WTC11 (cell line): ENCODE measurements around the gene NXPE2. TPM values are rescaled to one million over a fixed set of nuclear protein-coding genes. Genes with fewer than 3 reads are reported as not detected.

Experiments used
- ATAC-seq: fragments of 200-7000 bp; cut with Tn5 transposase; 2 replicates; pipeline ENCODE4 v1.10.0; 2021; ENCODE audit warnings: mild to moderate bottlenecking, moderate library complexity
- CTCF ChIA-PET: fragments of 300-600 bp; sonication (Branson Sonifier 250); formaldehyde crosslinking; loops from one replicate; lab custom pipeline; 2021; ENCODE audit warnings: antibody characterized with exemption; lab: Charles Lee
- POLR2A ChIA-PET: fragments of 350-600 bp; sonication (Branson Sonifier 250); formaldehyde crosslinking; loops from one replicate; lab custom pipeline; 2021; ENCODE audit warnings: antibody characterized with exemption; lab: Charles Lee
- DNase-seq: peaks from one replicate; pipeline ENCODE4 v3.0.0; 2021; ENCODE audit warnings: low spot score
- H3K27ac Mint-ChIP-seq: 2 replicates; pipeline ENCODE4 v1.8.0; 2021; ENCODE audit warnings: mixed read lengths
- H3K27me3 Mint-ChIP-seq: 2 replicates; pipeline ENCODE4 v1.8.0; 2021; ENCODE audit warnings: low read depth, mild to moderate bottlenecking, moderate library complexity, mixed read lengths
- H3K36me3 Mint-ChIP-seq: 2 replicates; pipeline ENCODE4 v1.8.0; 2021; ENCODE audit warnings: mixed read lengths
- H3K4me1 Mint-ChIP-seq: 2 replicates; pipeline ENCODE4 v1.8.0; 2022; ENCODE audit warnings: mixed read lengths
- H3K4me3 Mint-ChIP-seq: 2 replicates; pipeline ENCODE4 v1.8.0; 2021; ENCODE audit warnings: mild to moderate bottlenecking, moderate library complexity, mixed read lengths
- H3K9me3 Mint-ChIP-seq: 2 replicates; pipeline ENCODE4 v1.8.0; 2021; ENCODE audit warnings: mixed read lengths
- ATF1 ChIP-seq: sonication (generic); formaldehyde crosslinking; IDR thresholded peaks from 2 replicates; pipeline ENCODE4 v1.8.1; 2023; ENCODE audit warnings: mild to moderate bottlenecking, moderate library complexity, missing genetic modification reagents
- GTF2I ChIP-seq: fragments of 250-450 bp; sonication (Bioruptor Pico); conservative IDR thresholded peaks from 2 replicates; pipeline ENCODE4 v1.4.0; 2021; ENCODE audit warnings: mild to moderate bottlenecking
- JUN ChIP-seq: sonication (generic); formaldehyde crosslinking; IDR thresholded peaks from 2 replicates; pipeline ENCODE4 v1.8.0; 2023; ENCODE audit warnings: mild to moderate bottlenecking, missing genetic modification reagents
- KAT7 ChIP-seq: sonication (generic); formaldehyde crosslinking; IDR thresholded peaks from 2 replicates; pipeline ENCODE4 v1.8.1; 2023; ENCODE audit warnings: missing genetic modification reagents, mild to moderate bottlenecking, borderline replicate concordance
- MXD4 ChIP-seq: fragments of 250-450 bp; sonication (Bioruptor Pico); IDR thresholded peaks from 2 replicates; pipeline ENCODE4 v1.8.0; 2021; ENCODE audit warnings: mild to moderate bottlenecking, moderate library complexity, borderline replicate concordance
- MYBL2 ChIP-seq: sonication (generic); formaldehyde crosslinking; IDR thresholded peaks from 2 replicates; pipeline ENCODE4 v1.8.1; 2023; ENCODE audit warnings: mild to moderate bottlenecking, moderate library complexity, missing genetic modification reagents
- NFATC4 ChIP-seq: fragments of 250-450 bp; sonication (Bioruptor Pico); IDR thresholded peaks from 2 replicates; pipeline ENCODE4 v1.9.0; 2021; ENCODE audit warnings: mild to moderate bottlenecking
- NFYB ChIP-seq: sonication (generic); formaldehyde crosslinking; conservative IDR thresholded peaks from 2 replicates; pipeline ENCODE4 v1.8.0; 2022; ENCODE audit warnings: low read depth, missing genetic modification reagents
- NR2C2 ChIP-seq: sonication (generic); formaldehyde crosslinking; IDR thresholded peaks from 2 replicates; pipeline ENCODE4 v1.8.0; 2022; ENCODE audit warnings: mild to moderate bottlenecking, missing genetic modification reagents
- NR3C1 ChIP-seq: sonication (generic); formaldehyde crosslinking; conservative IDR thresholded peaks from 2 replicates; pipeline ENCODE4 v1.8.1; 2023; ENCODE audit warnings: low read depth, mild to moderate bottlenecking, missing genetic modification reagents
- OVOL2 ChIP-seq: fragments of 250-450 bp; sonication (Bioruptor Pico); IDR thresholded peaks from 2 replicates; pipeline ENCODE4 v1.9.0; 2021; ENCODE audit warnings: mild to moderate bottlenecking, borderline replicate concordance
- SOX15 ChIP-seq: fragments of 250-450 bp; sonication (Bioruptor Pico); IDR thresholded peaks from 2 replicates; pipeline ENCODE4 v1.9.0; 2021; ENCODE audit warnings: mild to moderate bottlenecking
- TCF7 ChIP-seq: sonication (generic); formaldehyde crosslinking; IDR thresholded peaks from 2 replicates; pipeline ENCODE4 v1.8.0; 2022; ENCODE audit warnings: mild to moderate bottlenecking, low read depth, missing genetic modification reagents, moderate library complexity
- TP53 ChIP-seq: sonication (generic); formaldehyde crosslinking; IDR thresholded peaks from 2 replicates; pipeline ENCODE4 v1.8.1; 2023; ENCODE audit warnings: mild to moderate bottlenecking, missing genetic modification reagents
- ZNF219 ChIP-seq: sonication (generic); formaldehyde crosslinking; IDR thresholded peaks from 2 replicates; pipeline ENCODE4 v1.8.0; 2023; ENCODE audit warnings: missing genetic modification reagents, mild to moderate bottlenecking, borderline replicate concordance
- ZNF317 ChIP-seq: sonication (generic); formaldehyde crosslinking; IDR thresholded peaks from 2 replicates; pipeline ENCODE4 v1.8.1; 2023; ENCODE audit warnings: low read depth, mild to moderate bottlenecking, moderate library complexity, missing genetic modification reagents, borderline replicate concordance
- ZNF423 ChIP-seq: fragments of 250-450 bp; sonication (Bioruptor Pico); IDR thresholded peaks from 2 replicates; pipeline ENCODE4 v2.1.2; 2022; ENCODE audit warnings: mild to moderate bottlenecking, moderate library complexity
- total RNA-seq: library from RNA; stranded (reverse); gene quantifications from 3 replicates; pipeline ENCODE4 v1.2.3, GENCODE V29; 2021
- TF ChIP-seq, protein P1 (sequence below): sonication (generic); formaldehyde crosslinking; IDR thresholded peaks from 2 replicates; pipeline ENCODE4 v1.8.1; 2022; ENCODE audit warnings: mild to moderate bottlenecking, missing genetic modification reagents, moderate library complexity, borderline replicate concordance
- TF ChIP-seq, protein P2 (sequence below): fragments of 250-450 bp; sonication (Bioruptor Pico); IDR thresholded peaks from 2 replicates; pipeline ENCODE4 v1.9.0; 2021; ENCODE audit warnings: moderate library complexity, mild to moderate bottlenecking, inconsistent platforms, borderline replicate concordance
- TF ChIP-seq, protein P3 (sequence below): sonication (generic); formaldehyde crosslinking; IDR thresholded peaks from 2 replicates; pipeline ENCODE4 v1.8.1; 2022; ENCODE audit warnings: missing genetic modification reagents, borderline replicate concordance
- TF ChIP-seq, protein P4 (sequence below): fragments of 200-600 bp; IDR thresholded peaks from 2 replicates; pipeline ENCODE4 v1.8.0; 2022; ENCODE audit warnings: antibody characterized with exemption
- TF ChIP-seq, protein P5 (sequence below): sonication (generic); formaldehyde crosslinking; IDR thresholded peaks from 2 replicates; pipeline ENCODE4 v1.8.0; 2022; ENCODE audit warnings: mild to moderate bottlenecking, missing genetic modification reagents
- TF ChIP-seq, protein P6 (sequence below): sonication (generic); formaldehyde crosslinking; IDR thresholded peaks from 2 replicates; pipeline ENCODE4 v1.8.0; 2023; ENCODE audit warnings: mild to moderate bottlenecking, missing genetic modification reagents
- TF ChIP-seq, protein P7 (sequence below): sonication (generic); formaldehyde crosslinking; IDR thresholded peaks from 2 replicates; pipeline ENCODE4 v1.8.1; 2022; ENCODE audit warnings: mild to moderate bottlenecking, moderate library complexity, missing genetic modification reagents

The NXPE2 gene
- total RNA-seq, 1 experiment from 2014 or later = not detected

DNA sequence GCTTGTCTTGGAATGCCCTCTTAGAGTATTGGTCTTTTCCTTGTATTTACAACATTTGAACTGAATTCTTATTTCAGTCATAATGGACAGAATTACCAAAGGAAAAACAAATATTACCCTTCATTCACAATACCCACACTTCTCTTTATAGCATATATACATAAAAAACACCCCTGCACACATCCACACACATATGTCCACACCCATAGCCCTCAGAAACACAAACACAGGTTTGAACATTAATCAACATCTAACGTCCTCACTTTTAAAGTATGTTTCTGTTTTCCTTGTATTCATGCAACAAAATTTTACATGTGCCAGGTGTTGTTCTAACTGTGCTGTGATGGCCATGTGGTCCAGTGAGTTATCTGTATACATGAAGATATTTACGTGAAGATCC, 11.6 kb upstream of the NXPE2 start:
- H3K27me3 Mint-ChIP-seq = no peaks in the 10 kb centered on the region; the same call in 1 of the 2 replicates
- ChIA-PET POLR2A (no interaction called here), CTCF (no interaction called here)
- H3K4me1 Mint-ChIP-seq = no peaks in the 10 kb centered on the region
- H3K4me3 Mint-ChIP-seq = no peak overlapping the region
- peaks cover 20% of the 10 kb centered on the region for H3K9me3 Mint-ChIP-seq
- DNase-seq = no peak
- no peak overlapping the region for H3K27ac Mint-ChIP-seq
- TF ChIP-seq ZNF317 (CRISPR knock-in tag) (no peak), GTF2I (no peak), MXD4 (CRISPR knock-in tag) (no peak), TCF7 (CRISPR knock-in tag) (no peak), OVOL2 (CRISPR knock-in tag) (no peak)
- TF ChIP-seq, protein P1, sequence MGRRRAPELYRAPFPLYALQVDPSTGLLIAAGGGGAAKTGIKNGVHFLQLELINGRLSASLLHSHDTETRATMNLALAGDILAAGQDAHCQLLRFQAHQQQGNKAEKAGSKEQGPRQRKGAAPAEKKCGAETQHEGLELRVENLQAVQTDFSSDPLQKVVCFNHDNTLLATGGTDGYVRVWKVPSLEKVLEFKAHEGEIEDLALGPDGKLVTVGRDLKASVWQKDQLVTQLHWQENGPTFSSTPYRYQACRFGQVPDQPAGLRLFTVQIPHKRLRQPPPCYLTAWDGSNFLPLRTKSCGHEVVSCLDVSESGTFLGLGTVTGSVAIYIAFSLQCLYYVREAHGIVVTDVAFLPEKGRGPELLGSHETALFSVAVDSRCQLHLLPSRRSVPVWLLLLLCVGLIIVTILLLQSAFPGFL (CRISPR knock-in tag) = no peak
- TF ChIP-seq, protein P2, sequence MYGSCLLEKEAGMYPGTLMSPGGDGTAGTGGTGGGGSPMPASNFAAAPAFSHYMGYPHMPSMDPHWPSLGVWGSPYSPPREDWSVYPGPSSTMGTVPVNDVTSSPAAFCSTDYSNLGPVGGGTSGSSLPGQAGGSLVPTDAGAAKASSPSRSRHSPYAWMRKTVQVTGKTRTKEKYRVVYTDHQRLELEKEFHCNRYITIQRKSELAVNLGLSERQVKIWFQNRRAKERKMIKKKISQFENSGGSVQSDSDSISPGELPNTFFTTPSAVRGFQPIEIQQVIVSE = no peak
- no peak for ATAC-seq
- no peaks in the 10 kb centered on the region; the same call in 1 of the 2 replicates for H3K36me3 Mint-ChIP-seq

DNA sequence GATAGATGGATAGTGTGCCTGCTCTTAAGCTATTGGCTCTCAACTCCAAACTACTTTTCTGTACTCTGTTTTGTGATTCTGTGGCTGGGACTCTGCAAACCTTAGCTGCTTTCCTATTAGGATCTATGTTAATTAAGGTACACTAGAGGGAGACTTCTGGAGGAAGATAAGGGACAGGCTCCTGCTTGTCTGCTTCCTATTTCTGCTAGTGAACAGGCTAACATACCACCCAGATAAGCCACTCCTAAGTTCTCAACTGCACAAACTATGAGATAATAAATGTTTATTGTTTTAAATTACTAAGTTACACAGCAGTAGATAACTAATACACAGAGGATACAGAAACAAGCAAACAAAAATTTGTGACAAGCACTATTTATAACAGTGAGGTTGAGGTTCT, 10.2 kb upstream of the NXPE2 start:
- H3K36me3 Mint-ChIP-seq = no peaks in the 10 kb centered on the region; the same call in 1 of the 2 replicates
- DNase-seq = no peak
- TF ChIP-seq, protein P3, sequence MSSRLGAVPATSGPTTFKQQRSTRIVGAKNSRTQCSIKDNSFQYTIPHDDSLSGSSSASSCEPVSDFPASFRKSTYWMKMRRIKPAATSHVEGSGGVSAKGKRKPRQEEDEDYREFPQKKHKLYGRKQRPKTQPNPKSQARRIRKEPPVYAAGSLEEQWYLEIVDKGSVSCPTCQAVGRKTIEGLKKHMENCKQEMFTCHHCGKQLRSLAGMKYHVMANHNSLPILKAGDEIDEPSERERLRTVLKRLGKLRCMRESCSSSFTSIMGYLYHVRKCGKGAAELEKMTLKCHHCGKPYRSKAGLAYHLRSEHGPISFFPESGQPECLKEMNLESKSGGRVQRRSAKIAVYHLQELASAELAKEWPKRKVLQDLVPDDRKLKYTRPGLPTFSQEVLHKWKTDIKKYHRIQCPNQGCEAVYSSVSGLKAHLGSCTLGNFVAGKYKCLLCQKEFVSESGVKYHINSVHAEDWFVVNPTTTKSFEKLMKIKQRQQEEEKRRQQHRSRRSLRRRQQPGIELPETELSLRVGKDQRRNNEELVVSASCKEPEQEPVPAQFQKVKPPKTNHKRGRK (CRISPR knock-in tag) = no peak
- TF ChIP-seq ZNF423 (CRISPR knock-in tag) = no peak
- no peak for TF ChIP-seq NFYB
- TF ChIP-seq GTF2I = no peak
- TF ChIP-seq TP53 = no peak
- no peak for TF ChIP-seq NFATC4 (CRISPR knock-in tag)
- TF ChIP-seq, protein P4, sequence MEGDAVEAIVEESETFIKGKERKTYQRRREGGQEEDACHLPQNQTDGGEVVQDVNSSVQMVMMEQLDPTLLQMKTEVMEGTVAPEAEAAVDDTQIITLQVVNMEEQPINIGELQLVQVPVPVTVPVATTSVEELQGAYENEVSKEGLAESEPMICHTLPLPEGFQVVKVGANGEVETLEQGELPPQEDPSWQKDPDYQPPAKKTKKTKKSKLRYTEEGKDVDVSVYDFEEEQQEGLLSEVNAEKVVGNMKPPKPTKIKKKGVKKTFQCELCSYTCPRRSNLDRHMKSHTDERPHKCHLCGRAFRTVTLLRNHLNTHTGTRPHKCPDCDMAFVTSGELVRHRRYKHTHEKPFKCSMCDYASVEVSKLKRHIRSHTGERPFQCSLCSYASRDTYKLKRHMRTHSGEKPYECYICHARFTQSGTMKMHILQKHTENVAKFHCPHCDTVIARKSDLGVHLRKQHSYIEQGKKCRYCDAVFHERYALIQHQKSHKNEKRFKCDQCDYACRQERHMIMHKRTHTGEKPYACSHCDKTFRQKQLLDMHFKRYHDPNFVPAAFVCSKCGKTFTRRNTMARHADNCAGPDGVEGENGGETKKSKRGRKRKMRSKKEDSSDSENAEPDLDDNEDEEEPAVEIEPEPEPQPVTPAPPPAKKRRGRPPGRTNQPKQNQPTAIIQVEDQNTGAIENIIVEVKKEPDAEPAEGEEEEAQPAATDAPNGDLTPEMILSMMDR = no peak
- TF ChIP-seq NR2C2 (CRISPR knock-in tag) = no peak
- TF ChIP-seq ZNF219 (CRISPR knock-in tag) = no peak
- no peak for TF ChIP-seq KAT7 (CRISPR knock-in tag)
- TF ChIP-seq JUN = no peak
- TF ChIP-seq, all 79 proteins: peak for 0
- no peak overlapping the region for H3K4me3 Mint-ChIP-seq
- CTCF ChIA-PET = no interaction called here
- H3K4me1 Mint-ChIP-seq = no peaks in the 10 kb centered on the region
- no peak overlapping the region for H3K27ac Mint-ChIP-seq
- H3K27me3 Mint-ChIP-seq = no peaks in the 10 kb centered on the region; the same call in 1 of the 2 replicates
- H3K9me3 Mint-ChIP-seq = peaks cover 28% of the 10 kb centered on the region
- POLR2A ChIA-PET = no interaction called here
- ATAC-seq = no peak

DNA sequence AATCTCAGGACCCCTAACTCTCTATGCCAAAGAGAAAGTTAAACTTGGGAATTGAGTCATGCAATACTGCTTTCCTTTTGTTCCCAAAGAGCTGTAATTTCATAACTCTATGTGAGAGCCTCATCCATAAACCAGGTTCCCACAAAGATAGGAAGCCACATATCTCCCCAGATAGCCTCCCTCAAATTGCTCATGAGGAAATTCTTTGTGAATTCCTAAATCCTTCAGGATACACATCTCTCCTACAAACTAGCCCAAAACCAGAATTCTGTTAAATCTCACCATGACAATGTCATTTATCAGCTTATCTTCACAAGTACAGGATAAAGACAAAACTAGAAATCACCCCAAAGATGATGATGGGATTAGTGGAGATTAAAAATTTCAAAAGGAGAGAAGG, 4.7 kb upstream of the NXPE2 start:
- no peak for DNase-seq
- CTCF ChIA-PET = no interaction called here
- ATAC-seq = no peak
- H3K4me1 Mint-ChIP-seq = no peaks in the 10 kb centered on the region
- peaks cover 52% of the 10 kb centered on the region for H3K9me3 Mint-ChIP-seq
- H3K4me3 Mint-ChIP-seq = no peak overlapping the region
- H3K27ac Mint-ChIP-seq = no peak overlapping the region
- H3K27me3 Mint-ChIP-seq = no peaks in the 10 kb centered on the region; the same call in 1 of the 2 replicates
- POLR2A ChIA-PET = no interaction called here
- peaks cover 2% of the 10 kb centered on the region; the same call in 1 of the 2 replicates for H3K36me3 Mint-ChIP-seq
- TF ChIP-seq, protein P5, sequence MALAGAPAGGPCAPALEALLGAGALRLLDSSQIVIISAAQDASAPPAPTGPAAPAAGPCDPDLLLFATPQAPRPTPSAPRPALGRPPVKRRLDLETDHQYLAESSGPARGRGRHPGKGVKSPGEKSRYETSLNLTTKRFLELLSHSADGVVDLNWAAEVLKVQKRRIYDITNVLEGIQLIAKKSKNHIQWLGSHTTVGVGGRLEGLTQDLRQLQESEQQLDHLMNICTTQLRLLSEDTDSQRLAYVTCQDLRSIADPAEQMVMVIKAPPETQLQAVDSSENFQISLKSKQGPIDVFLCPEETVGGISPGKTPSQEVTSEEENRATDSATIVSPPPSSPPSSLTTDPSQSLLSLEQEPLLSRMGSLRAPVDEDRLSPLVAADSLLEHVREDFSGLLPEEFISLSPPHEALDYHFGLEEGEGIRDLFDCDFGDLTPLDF = no peak
- TF ChIP-seq, protein P6, sequence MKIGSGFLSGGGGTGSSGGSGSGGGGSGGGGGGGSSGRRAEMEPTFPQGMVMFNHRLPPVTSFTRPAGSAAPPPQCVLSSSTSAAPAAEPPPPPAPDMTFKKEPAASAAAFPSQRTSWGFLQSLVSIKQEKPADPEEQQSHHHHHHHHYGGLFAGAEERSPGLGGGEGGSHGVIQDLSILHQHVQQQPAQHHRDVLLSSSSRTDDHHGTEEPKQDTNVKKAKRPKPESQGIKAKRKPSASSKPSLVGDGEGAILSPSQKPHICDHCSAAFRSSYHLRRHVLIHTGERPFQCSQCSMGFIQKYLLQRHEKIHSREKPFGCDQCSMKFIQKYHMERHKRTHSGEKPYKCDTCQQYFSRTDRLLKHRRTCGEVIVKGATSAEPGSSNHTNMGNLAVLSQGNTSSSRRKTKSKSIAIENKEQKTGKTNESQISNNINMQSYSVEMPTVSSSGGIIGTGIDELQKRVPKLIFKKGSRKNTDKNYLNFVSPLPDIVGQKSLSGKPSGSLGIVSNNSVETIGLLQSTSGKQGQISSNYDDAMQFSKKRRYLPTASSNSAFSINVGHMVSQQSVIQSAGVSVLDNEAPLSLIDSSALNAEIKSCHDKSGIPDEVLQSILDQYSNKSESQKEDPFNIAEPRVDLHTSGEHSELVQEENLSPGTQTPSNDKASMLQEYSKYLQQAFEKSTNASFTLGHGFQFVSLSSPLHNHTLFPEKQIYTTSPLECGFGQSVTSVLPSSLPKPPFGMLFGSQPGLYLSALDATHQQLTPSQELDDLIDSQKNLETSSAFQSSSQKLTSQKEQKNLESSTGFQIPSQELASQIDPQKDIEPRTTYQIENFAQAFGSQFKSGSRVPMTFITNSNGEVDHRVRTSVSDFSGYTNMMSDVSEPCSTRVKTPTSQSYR (CRISPR knock-in tag) = no peak
- TF ChIP-seq ATF1 (CRISPR knock-in tag) = no peak
- TF ChIP-seq MYBL2 (CRISPR knock-in tag) = no peak
- TF ChIP-seq SOX15 (CRISPR knock-in tag) = no peak
- TF ChIP-seq TP53 = no peak
- TF ChIP-seq NR3C1 (CRISPR knock-in tag) = no peak
- TF ChIP-seq, protein P7, sequence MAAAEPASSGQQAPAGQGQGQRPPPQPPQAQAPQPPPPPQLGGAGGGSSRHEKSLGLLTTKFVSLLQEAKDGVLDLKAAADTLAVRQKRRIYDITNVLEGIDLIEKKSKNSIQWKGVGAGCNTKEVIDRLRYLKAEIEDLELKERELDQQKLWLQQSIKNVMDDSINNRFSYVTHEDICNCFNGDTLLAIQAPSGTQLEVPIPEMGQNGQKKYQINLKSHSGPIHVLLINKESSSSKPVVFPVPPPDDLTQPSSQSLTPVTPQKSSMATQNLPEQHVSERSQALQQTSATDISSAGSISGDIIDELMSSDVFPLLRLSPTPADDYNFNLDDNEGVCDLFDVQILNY (CRISPR knock-in tag) = no peak
